K562 treated with DMSO at 1 percent for 48 hours (cell line): ENCODE results near the gene THOC2. TPM values are rescaled to one million over a fixed set of nuclear protein-coding genes. Genes with fewer than 3 reads are reported as not detected.

Experiments used
- total RNA-seq: library from RNA; unstranded; fragments of 300-600 nt; gene quantifications from 2 replicates; pipeline ENCODE4 v1.2.3, GENCODE V29; 2022; ENCODE audit warnings: low replicate concordance; ENCODE audit errors: extremely low read depth

THOC2 gene, protein sequence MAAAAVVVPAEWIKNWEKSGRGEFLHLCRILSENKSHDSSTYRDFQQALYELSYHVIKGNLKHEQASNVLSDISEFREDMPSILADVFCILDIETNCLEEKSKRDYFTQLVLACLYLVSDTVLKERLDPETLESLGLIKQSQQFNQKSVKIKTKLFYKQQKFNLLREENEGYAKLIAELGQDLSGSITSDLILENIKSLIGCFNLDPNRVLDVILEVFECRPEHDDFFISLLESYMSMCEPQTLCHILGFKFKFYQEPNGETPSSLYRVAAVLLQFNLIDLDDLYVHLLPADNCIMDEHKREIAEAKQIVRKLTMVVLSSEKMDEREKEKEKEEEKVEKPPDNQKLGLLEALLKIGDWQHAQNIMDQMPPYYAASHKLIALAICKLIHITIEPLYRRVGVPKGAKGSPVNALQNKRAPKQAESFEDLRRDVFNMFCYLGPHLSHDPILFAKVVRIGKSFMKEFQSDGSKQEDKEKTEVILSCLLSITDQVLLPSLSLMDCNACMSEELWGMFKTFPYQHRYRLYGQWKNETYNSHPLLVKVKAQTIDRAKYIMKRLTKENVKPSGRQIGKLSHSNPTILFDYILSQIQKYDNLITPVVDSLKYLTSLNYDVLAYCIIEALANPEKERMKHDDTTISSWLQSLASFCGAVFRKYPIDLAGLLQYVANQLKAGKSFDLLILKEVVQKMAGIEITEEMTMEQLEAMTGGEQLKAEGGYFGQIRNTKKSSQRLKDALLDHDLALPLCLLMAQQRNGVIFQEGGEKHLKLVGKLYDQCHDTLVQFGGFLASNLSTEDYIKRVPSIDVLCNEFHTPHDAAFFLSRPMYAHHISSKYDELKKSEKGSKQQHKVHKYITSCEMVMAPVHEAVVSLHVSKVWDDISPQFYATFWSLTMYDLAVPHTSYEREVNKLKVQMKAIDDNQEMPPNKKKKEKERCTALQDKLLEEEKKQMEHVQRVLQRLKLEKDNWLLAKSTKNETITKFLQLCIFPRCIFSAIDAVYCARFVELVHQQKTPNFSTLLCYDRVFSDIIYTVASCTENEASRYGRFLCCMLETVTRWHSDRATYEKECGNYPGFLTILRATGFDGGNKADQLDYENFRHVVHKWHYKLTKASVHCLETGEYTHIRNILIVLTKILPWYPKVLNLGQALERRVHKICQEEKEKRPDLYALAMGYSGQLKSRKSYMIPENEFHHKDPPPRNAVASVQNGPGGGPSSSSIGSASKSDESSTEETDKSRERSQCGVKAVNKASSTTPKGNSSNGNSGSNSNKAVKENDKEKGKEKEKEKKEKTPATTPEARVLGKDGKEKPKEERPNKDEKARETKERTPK (N-terminal part only)
- total RNA-seq, result not detected in 2 replicates

DNA sequence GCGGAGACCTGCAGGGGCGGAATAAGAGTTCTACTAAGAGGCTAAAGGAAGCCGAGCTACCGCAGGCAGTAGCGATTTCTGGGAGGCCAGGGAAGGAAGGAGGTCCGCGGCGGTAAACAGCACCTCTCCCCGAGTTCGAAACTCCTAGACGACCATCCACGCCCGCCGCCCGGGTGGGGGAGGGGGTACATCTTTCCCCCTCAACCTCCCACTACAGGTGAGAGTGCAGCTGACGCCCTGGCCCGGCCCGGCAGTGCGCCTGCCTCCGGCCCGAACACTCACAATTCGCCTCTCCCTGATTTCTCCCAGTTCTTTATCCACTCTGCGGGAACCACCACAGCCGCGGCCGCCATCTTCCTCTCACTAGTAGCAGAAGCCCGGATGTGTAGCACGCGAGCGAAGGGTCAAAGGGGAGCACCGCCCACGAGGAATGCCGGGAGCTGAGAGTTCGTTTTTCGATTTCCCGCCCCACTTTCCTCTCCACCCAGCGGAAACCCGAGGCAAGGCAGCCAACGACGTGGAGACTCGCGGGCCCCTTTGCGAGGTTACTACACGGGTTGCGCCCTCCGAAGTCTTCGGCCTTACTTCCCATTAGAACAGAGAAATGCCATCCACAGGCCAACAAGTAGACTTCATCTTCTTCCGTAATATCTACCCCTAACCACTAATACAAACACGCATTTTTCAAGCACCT is at the start of gene THOC2:
Gene THOC2 (minus strand): TSS at position 383 of the 694 bp plus-strand sequence. CDS start 30 bp downstream, at position 353.

Other genes starting within 250 kb of the THOC2 start
- not detected in 2 replicates for gene XIAP, start 127.0 kb upstream of the THOC2 start, total RNA-seq
- gene STAG2, start 228.7 kb upstream of the THOC2 start, total RNA-seq, result not detected in 2 replicates